A549 (cell line): ENCODE measurements around the gene SYTL1. TPM values are rescaled to one million over a fixed set of nuclear protein-coding genes. Genes with fewer than 3 reads are reported as not detected.
A peak's percentile ranks its signal among the peaks of the same experiment; 100 is the strongest.

Experiments
- ATAC-seq, 2 experiments: fragments of 200-7000 bp in 1 of 2; fragments of >200 bp in 1 of 2; cut with Nextera tagmentation in 1 of 2; cut with Tn5 transposase in 1 of 2; 3 replicates each; pipeline versions ENCODE4 v1.8.0 to v1.9.1; 2018 to 2020; ENCODE audit warnings: mild to moderate bottlenecking in 1 of 2, moderate library complexity in 1 of 2
- CTCF ChIA-PET: fragments of 300-600 bp; sonication (Branson Sonifier 250); formaldehyde crosslinking; extraction: SDS; loops from one replicate; lab custom pipeline; 2021; ENCODE audit warnings: antibody characterized with exemption, inconsistent platforms; lab: Yijun Ruan, JAX
- POLR2A ChIA-PET: fragments of 350-600 bp; formaldehyde crosslinking; extraction: SDS; loops from one replicate; lab custom pipeline; 2021; ENCODE audit warnings: antibody characterized with exemption, inconsistent platforms; lab: Yijun Ruan, JAX
- DNase-seq, 2 experiments: peaks; one replicate each; pipeline versions ENCODE4 v3.0.0 to v3.0.0-alpha.2; 2011 to 2016; ENCODE audit warnings: low read depth in 1 of 2, low spot score in 1 of 2
- FAIRE-seq: peaks from 2 replicates; lab custom pipeline; 2011; peaks lifted over from hg19 to GRCh38; lab: Jason Lieb, UNC
- H3K27ac ChIP-seq, 2 experiments: fragments of >200 bp; sonication (Bioruptor Twin); formaldehyde crosslinking; 3 replicates each; pipeline ENCODE4 v1.5.1; 2016 to 2017
- H3K4me1 ChIP-seq: fragments of >200 bp; sonication (Bioruptor Twin); formaldehyde crosslinking; 3 replicates; pipeline ENCODE4 v1.6.1; 2016
- H3K4me2 ChIP-seq: fragments of >200 bp; sonication (Bioruptor Twin); formaldehyde crosslinking; 3 replicates; pipeline ENCODE4 v1.6.1; 2016
- H3K4me3 ChIP-seq: fragments of >200 bp; sonication (Bioruptor Twin); formaldehyde crosslinking; 3 replicates; pipeline ENCODE4 v1.5.1; 2016
- H3K9me3 ChIP-seq: fragments of >200 bp; sonication (Bioruptor Twin); formaldehyde crosslinking; 3 replicates; pipeline ENCODE4 v1.6.1; 2016
- CHD2 ChIP-seq: fragments of 150-350 bp; IDR thresholded peaks from 2 replicates; pipeline ENCODE4 v1.6.1; 2014; ENCODE audit warnings: low read length; ENCODE audit not compliant: partially characterized antibody
- CHD4 ChIP-seq: fragments of 200-600 bp; sonication (generic); IDR thresholded peaks from 2 replicates; pipeline ENCODE4 v1.6.1; 2016; ENCODE audit warnings: antibody characterized with exemption, mild to moderate bottlenecking, borderline replicate concordance
- ESRRA ChIP-seq: fragments of 150-350 bp; IDR thresholded peaks from 2 replicates; pipeline ENCODE4 v1.6.1; 2014; ENCODE audit warnings: mild to moderate bottlenecking, low read length, borderline replicate concordance
- GATA3 ChIP-seq: IDR thresholded peaks from 2 replicates; pipeline ENCODE4 v1.6.1; 2012; ENCODE audit warnings: borderline replicate concordance
- HDAC2 ChIP-seq: fragments of 200-600 bp; sonication (generic); IDR thresholded peaks from 2 replicates; pipeline ENCODE4 v1.6.1; 2016
- HOXB13 ChIP-seq: fragments of 250-450 bp; sonication (Bioruptor Pico); IDR thresholded peaks from 2 replicates; pipeline ENCODE4 v1.5.0; 2020; ENCODE audit warnings: low read depth, mild to moderate bottlenecking, moderate library complexity
- JUNB ChIP-seq: fragments of >200 bp; sonication (Bioruptor Twin); formaldehyde crosslinking; IDR thresholded peaks from 2 replicates; pipeline ENCODE4 v1.6.1; 2016
- MAZ ChIP-seq: fragments of 150-350 bp; IDR thresholded peaks from 2 replicates; pipeline ENCODE4 v1.6.1; 2014; ENCODE audit warnings: antibody characterized with exemption, low read depth, low read length, borderline replicate concordance
- MYC ChIP-seq: IDR thresholded peaks from 2 replicates; pipeline ENCODE4 v1.6.1; 2012; ENCODE audit warnings: mild to moderate bottlenecking, inconsistent platforms, low read length, improper control_type of control experiment, borderline replicate concordance
- NFE2L2 ChIP-seq: fragments of 150-350 bp; conservative IDR thresholded peaks from 2 replicates; pipeline ENCODE4 v1.6.1; 2014; ENCODE audit warnings: low read length
- NPAS2 ChIP-seq: fragments of 250-450 bp; sonication (Bioruptor Pico); IDR thresholded peaks from 2 replicates; pipeline ENCODE4 v1.8.0; 2022; ENCODE audit warnings: mild to moderate bottlenecking, moderate library complexity, borderline replicate concordance
- PHF8 ChIP-seq: fragments of 200-600 bp; sonication (generic); IDR thresholded peaks from 2 replicates; pipeline ENCODE4 v1.6.1; 2016; ENCODE audit warnings: low read depth, mild to moderate bottlenecking, antibody characterized with exemption, moderate library complexity, borderline replicate concordance
- RARB ChIP-seq: fragments of 250-450 bp; sonication (Bioruptor Pico); IDR thresholded peaks from 2 replicates; pipeline ENCODE4 v1.8.0; 2021; ENCODE audit warnings: mild to moderate bottlenecking, moderate library complexity
- RNF2 ChIP-seq: fragments of 200-600 bp; sonication (generic); IDR thresholded peaks from 2 replicates; pipeline ENCODE4 v1.6.1; 2016; ENCODE audit warnings: low read depth, mild to moderate bottlenecking, antibody characterized with exemption, moderate library complexity, borderline replicate concordance
- SREBF2 ChIP-seq: fragments of 450-650 bp; IDR thresholded peaks from 2 replicates; pipeline ENCODE4 v1.6.1; 2014; ENCODE audit warnings: mild to moderate bottlenecking, moderate library complexity
- TP53 ChIP-seq: fragments of 250-450 bp; sonication (Bioruptor Pico); IDR thresholded peaks from 2 replicates; pipeline ENCODE4 v1.5.0; 2021; ENCODE audit warnings: mild to moderate bottlenecking, moderate library complexity
- WGBS: methylation state at CpG from one replicate; pipeline ENCODE4 v1.1.6; 2017; ENCODE audit errors: missing lambda C conversion rate; 5-methylcytosine and 5-hydroxymethylcytosine counted together
- polyA plus RNA-seq, 4 experiments: library from polyadenylated mRNA; depleted of rRNA in 3 of 4; stranded (reverse); fragments of >200 nt; fragmentation: RNase III in 1 of 4; extraction: RNeasy Plus Mini Kit Qiagen cat#74134 plus additional on column Dnase treatment in 1 of 4; gene quantifications; 2 replicates in 3 of 4; 3 replicates in 1 of 4; pipeline ENCODE4 v1.2.3, GENCODE V29; 2011 to 2017
- TF ChIP-seq, protein P1 (sequence below): fragments of >200 bp; sonication (Bioruptor Twin); formaldehyde crosslinking; IDR thresholded peaks from 3 replicates; pipeline ENCODE4 v1.6.1; 2016
- TF ChIP-seq, protein P2 (sequence below): fragments of >200 bp; sonication (Bioruptor Twin); formaldehyde crosslinking; IDR thresholded peaks from 2 replicates; pipeline ENCODE4 v1.6.1; 2016
- TF ChIP-seq, protein P3 (sequence below): fragments of >200 bp; sonication (Bioruptor Twin); formaldehyde crosslinking; IDR thresholded peaks from 3 replicates; pipeline ENCODE4 v1.5.1; 2016
- TF ChIP-seq, protein P4 (sequence below): fragments of 450-650 bp; IDR thresholded peaks from 2 replicates; pipeline ENCODE4 v1.6.1; 2014; ENCODE audit warnings: antibody characterized with exemption
- TF ChIP-seq, protein P5 (sequence below): fragments of 200-600 bp; sonication (generic); IDR thresholded peaks from 2 replicates; pipeline ENCODE4 v1.6.1; 2016; ENCODE audit warnings: antibody characterized with exemption, mild to moderate bottlenecking, moderate library complexity

SYTL1 gene
- polyA plus RNA-seq, 2 of the 4 experiments (the other 2 are of a cell fraction), result 0.76 to 0.80 TPM

DNA sequence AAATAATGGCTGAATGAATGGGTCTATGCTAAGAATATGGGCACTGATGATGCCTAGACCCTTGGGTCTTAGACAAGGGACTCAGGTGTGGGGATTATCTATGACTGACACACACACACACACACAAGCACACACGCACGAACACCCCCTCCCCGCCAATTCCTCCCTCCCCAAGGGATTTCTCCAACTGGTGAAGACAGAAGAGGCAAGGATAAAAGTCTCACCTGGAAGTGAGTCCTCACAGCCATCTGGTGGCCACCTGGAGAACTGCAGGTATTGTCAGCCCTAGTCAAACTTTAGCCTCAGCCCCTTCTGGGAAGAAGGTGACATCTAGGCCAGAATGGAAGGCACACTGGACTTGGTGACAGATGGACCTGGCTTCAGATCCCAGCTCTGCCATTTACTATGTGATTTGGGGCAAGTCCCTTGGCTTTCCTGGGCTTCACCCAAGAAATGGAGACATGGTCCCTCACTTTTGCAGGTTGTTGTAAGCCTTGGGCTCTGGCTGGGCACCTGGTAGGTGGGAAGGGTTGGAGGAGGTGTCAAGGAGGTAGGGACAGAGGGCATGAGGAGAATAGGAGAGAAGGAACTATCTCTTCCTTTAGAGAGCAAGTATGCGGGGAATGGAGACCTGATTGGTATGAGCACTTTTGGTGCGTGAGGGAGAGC, 46.6 kb downstream of the SYTL1 start (continued):
- TF ChIP-seq, protein P1, sequence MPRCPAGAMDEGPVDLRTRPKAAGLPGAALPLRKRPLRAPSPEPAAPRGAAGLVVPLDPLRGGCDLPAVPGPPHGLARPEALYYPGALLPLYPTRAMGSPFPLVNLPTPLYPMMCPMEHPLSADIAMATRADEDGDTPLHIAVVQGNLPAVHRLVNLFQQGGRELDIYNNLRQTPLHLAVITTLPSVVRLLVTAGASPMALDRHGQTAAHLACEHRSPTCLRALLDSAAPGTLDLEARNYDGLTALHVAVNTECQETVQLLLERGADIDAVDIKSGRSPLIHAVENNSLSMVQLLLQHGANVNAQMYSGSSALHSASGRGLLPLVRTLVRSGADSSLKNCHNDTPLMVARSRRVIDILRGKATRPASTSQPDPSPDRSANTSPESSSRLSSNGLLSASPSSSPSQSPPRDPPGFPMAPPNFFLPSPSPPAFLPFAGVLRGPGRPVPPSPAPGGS, result no peak
- TF ChIP-seq HDAC2, result no peak
- TF ChIP-seq GATA3, result no peak
- no peak for TF ChIP-seq SREBF2
- no peak for TF ChIP-seq TP53 (CRISPR knock-in tag)
- TF ChIP-seq MAZ, result no peak
- no peak for TF ChIP-seq MYC
- TF ChIP-seq, protein P2, sequence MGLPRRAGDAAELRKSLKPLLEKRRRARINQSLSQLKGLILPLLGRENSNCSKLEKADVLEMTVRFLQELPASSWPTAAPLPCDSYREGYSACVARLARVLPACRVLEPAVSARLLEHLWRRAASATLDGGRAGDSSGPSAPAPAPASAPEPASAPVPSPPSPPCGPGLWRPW, result no peak
- TF ChIP-seq, protein P3, sequence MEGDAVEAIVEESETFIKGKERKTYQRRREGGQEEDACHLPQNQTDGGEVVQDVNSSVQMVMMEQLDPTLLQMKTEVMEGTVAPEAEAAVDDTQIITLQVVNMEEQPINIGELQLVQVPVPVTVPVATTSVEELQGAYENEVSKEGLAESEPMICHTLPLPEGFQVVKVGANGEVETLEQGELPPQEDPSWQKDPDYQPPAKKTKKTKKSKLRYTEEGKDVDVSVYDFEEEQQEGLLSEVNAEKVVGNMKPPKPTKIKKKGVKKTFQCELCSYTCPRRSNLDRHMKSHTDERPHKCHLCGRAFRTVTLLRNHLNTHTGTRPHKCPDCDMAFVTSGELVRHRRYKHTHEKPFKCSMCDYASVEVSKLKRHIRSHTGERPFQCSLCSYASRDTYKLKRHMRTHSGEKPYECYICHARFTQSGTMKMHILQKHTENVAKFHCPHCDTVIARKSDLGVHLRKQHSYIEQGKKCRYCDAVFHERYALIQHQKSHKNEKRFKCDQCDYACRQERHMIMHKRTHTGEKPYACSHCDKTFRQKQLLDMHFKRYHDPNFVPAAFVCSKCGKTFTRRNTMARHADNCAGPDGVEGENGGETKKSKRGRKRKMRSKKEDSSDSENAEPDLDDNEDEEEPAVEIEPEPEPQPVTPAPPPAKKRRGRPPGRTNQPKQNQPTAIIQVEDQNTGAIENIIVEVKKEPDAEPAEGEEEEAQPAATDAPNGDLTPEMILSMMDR, result peak; percentile 70
- TF ChIP-seq RARB, result no peak
- no peak for TF ChIP-seq ESRRA
- TF ChIP-seq, protein P4, sequence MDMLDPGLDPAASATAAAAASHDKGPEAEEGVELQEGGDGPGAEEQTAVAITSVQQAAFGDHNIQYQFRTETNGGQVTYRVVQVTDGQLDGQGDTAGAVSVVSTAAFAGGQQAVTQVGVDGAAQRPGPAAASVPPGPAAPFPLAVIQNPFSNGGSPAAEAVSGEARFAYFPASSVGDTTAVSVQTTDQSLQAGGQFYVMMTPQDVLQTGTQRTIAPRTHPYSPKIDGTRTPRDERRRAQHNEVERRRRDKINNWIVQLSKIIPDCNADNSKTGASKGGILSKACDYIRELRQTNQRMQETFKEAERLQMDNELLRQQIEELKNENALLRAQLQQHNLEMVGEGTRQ, result no peak

DNA sequence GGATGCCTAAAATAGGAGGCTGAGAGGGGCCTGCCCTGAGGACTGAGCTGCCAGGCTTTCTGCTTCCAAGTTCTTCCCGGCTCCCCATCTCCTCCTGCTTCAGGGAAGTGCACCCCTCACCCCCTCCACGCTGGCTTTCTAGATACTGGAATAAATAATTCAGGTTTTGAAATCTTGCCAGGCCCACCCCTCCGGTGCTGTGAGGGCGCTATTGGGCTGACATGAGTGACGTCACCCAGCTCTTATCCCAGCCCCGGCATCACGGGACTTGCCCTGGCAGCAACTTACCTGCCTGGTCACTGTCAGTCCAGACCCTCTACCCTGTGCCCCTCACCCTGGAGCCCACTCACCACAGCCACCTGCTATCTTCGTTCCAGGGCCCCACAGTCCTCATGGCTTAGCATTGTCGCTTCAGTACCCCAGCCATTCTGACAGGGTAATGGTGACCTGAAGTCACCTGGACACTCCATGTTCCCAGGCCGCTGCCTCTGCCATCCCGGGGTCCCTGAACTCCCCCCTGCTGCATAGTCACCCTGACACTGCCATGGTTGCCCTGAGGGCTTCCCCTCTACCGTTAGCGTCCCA, 49.8 kb downstream of the SYTL1 start:
- no peak for TF ChIP-seq JUNB
- WGBS, result 46% methylated on average over 9 of the region's 13 CpGs
- DNase-seq (peak in 1 of 2 experiments; percentile 28), FAIRE-seq (no peak), ATAC-seq (no peak)
- peaks cover 17% of the 10 kb centered on the region for H3K4me1 ChIP-seq
- ChIA-PET POLR2A (interaction anchor here (1.4 kb wide), 1 partner anchor 25 kb away, joined by 3 read pairs; the partner anchor contains the start of gene MAP3K6), CTCF (interaction anchor here (0.6 to 12.0 kb wide), 19 partner anchors 10 to 346 kb away, joined by 3 to 215 read pairs (median 3); partner anchors contain the start of genes MAP3K6 and SYTL1)
- H3K9me3 ChIP-seq, result no peaks in the 10 kb centered on the region
- peak overlapping the region; percentile 64 for H3K4me2 ChIP-seq
- no peak overlapping the region; the same call in 2 of the 3 replicates for H3K4me3 ChIP-seq
- peak overlapping the region; percentile 21 to 89; a peak in 3 of 6 replicates for H3K27ac ChIP-seq

DNA sequence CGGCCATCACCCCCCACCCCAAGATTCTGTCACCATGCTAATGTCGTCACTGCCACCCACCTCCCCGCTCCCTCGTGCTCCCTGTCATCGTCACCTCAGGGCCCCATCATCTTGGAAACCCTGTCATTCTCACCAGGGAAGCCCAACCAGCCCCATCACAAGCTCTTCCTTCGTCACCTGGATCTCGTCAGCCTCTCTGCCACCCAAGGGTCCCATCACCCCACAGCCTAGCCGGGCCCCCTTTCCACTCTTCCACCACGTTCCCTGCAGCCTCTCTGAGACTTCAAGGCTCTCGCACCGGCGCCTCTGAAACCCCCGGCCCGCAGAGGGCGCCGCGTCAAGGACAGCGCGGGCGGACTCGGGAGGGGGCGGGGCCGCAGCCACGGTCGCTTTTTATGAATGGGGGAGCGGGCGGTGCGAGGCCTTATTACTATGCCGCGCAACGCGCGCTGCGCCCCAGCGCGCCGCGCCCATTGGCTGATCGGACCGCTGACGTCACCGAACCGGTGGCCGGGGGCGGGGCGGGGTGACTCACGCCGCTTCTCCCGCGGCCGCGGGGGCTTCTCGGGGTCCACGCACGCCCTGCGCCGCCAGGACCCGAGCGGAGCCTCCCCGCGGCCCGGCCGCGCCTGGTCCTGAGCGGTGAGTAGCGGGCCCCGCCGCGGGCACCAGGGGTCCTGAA, 50.4 kb downstream of the SYTL1 start, which contains the start of gene GPR3:
GPR3 (plus strand) TSS at position 527 of the 682 bp plus-strand sequence. CDS start 1,177 bp downstream, outside the sequence.
- Histone ChIP-seq H3K4me2 (peak within 1 kb of the TSS; percentile 64), H3K4me3 (peak within 1 kb of the TSS; percentile 70), H3K27ac (peak within 1 kb of the TSS; percentile 74 to 89), H3K9me3 (no peaks in the 10 kb centered on the region), H3K4me1 (peaks cover 17% of the 10 kb centered on the region)
- 49% methylated on average over 7 of the region's 69 CpGs for WGBS
- peak; percentile 81 to 88 for DNase-seq
- ChIA-PET POLR2A (no interaction called here), CTCF (interaction anchor here (0.6 to 12.0 kb wide), 14 partner anchors 18 to 347 kb away, joined by 3 to 215 read pairs (median 3); partner anchors contain the start of genes MAP3K6 and SYTL1)
- no peak for FAIRE-seq
- ATAC-seq, result peak; percentile 74 to 85
- TF ChIP-seq, protein P5, sequence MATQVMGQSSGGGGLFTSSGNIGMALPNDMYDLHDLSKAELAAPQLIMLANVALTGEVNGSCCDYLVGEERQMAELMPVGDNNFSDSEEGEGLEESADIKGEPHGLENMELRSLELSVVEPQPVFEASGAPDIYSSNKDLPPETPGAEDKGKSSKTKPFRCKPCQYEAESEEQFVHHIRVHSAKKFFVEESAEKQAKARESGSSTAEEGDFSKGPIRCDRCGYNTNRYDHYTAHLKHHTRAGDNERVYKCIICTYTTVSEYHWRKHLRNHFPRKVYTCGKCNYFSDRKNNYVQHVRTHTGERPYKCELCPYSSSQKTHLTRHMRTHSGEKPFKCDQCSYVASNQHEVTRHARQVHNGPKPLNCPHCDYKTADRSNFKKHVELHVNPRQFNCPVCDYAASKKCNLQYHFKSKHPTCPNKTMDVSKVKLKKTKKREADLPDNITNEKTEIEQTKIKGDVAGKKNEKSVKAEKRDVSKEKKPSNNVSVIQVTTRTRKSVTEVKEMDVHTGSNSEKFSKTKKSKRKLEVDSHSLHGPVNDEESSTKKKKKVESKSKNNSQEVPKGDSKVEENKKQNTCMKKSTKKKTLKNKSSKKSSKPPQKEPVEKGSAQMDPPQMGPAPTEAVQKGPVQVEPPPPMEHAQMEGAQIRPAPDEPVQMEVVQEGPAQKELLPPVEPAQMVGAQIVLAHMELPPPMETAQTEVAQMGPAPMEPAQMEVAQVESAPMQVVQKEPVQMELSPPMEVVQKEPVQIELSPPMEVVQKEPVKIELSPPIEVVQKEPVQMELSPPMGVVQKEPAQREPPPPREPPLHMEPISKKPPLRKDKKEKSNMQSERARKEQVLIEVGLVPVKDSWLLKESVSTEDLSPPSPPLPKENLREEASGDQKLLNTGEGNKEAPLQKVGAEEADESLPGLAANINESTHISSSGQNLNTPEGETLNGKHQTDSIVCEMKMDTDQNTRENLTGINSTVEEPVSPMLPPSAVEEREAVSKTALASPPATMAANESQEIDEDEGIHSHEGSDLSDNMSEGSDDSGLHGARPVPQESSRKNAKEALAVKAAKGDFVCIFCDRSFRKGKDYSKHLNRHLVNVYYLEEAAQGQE, result no peak
- TF ChIP-seq PHF8 (peak; percentile 66; the same call in 1 of the 2 replicates), HOXB13 (no peak), CHD2 (peak; percentile 18), NPAS2 (CRISPR knock-in tag) (no peak), CHD4 (no peak), RNF2 (no peak), NFE2L2 (no peak), SREBF2 (no peak)
- TF ChIP-seq, protein P3, result peak; percentile 50
